ENCODE data around the gene GRK7. TPM values are rescaled to one million over a fixed set of nuclear protein-coding genes. Genes with fewer than 3 reads are reported as not detected.

The GRK7 gene
- total and polyA plus RNA-seq, 2 of the 13 experiments (the other 11 are each of a cell fraction or from before 2014, with no cell fraction given), result not detected

DNA sequence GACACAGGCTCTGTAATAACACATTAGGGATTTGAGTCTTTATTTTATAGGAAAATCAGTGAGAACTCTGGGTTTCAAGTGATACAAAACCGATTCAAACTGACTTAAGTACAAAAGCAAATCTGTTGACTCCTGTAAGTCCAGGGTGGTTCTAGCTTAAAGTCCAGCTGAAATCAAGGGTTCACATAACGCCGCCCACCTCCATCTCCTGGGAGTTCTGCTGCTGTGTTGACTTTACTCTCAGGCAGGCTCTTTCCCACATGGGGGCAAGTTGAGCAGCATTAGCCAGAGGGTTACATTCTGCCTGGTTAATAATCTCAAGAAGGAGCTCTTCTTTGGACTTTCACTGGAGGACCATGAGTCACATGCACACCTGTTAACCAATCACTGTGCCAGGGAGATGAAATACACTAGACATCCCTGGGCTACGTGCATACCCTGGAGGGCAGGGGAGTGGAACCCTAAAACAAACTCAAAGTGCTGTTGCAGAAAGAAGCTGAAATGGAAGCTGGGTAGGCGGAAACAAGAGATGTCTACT is 34.8 kb upstream of the GRK7 start (continued):
- TF ChIP-seq, protein P1, sequence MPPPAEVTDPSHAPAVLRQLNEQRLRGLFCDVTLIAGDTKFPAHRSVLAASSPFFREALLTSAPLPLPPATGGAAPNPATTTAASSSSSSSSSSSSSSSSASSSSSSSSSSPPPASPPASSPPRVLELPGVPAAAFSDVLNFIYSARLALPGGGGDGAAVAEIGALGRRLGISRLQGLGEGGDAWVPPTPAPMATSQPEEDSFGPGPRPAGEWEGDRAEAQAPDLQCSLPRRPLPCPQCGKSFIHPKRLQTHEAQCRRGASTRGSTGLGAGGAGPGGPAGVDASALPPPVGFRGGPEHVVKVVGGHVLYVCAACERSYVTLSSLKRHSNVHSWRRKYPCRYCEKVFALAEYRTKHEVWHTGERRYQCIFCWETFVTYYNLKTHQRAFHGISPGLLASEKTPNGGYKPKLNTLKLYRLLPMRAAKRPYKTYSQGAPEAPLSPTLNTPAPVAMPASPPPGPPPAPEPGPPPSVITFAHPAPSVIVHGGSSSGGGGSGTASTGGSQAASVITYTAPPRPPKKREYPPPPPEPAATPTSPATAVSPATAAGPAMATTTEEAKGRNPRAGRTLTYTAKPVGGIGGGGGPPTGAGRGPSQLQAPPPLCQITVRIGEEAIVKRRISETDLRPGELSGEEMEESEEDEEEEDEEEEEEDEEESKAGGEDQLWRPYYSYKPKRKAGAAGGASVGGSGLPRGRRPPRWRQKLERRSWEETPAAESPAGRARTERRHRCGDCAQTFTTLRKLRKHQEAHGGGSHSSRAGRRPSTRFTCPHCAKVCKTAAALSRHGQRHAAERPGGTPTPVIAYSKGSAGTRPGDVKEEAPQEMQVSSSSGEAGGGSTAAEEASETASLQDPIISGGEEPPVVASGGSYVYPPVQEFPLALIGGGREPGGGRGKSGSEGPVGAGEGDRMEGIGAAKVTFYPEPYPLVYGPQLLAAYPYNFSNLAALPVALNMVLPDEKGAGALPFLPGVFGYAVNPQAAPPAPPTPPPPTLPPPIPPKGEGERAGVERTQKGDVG (CRISPR knock-in tag; IDR thresholded peaks at IDR 0.05; ENCODE audit: borderline replicate concordance), result no peak
- TF ChIP-seq ZNF205 (CRISPR knock-in tag; IDR thresholded peaks at IDR 0.05), result peak; percentile 69; the same call in 1 of the 2 replicates
- no peak for TF ChIP-seq ZNF737 (CRISPR knock-in tag; IDR thresholded peaks at IDR 0.05; ENCODE audit: borderline replicate concordance)
- TF ChIP-seq PTBP1 (IDR thresholded peaks at IDR 0.05; ENCODE audit: low read depth, low read length, poor library complexity, severe bottlenecking), result no peak
- TF ChIP-seq, protein P2, sequence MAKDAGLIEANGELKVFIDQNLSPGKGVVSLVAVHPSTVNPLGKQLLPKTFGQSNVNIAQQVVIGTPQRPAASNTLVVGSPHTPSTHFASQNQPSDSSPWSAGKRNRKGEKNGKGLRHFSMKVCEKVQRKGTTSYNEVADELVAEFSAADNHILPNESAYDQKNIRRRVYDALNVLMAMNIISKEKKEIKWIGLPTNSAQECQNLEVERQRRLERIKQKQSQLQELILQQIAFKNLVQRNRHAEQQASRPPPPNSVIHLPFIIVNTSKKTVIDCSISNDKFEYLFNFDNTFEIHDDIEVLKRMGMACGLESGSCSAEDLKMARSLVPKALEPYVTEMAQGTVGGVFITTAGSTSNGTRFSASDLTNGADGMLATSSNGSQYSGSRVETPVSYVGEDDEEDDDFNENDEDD (CRISPR knock-in tag; IDR thresholded peaks at IDR 0.05; ENCODE audit: borderline replicate concordance), result peak; percentile 32; the same call in 1 of the 2 replicates
- no peak for TF ChIP-seq SP1 (IDR thresholded peaks at IDR 0.05)
- TF ChIP-seq SP1 (CRISPR knock-in tag; IDR thresholded peaks at IDR 0.05), result no peak
- TF ChIP-seq, protein P3, sequence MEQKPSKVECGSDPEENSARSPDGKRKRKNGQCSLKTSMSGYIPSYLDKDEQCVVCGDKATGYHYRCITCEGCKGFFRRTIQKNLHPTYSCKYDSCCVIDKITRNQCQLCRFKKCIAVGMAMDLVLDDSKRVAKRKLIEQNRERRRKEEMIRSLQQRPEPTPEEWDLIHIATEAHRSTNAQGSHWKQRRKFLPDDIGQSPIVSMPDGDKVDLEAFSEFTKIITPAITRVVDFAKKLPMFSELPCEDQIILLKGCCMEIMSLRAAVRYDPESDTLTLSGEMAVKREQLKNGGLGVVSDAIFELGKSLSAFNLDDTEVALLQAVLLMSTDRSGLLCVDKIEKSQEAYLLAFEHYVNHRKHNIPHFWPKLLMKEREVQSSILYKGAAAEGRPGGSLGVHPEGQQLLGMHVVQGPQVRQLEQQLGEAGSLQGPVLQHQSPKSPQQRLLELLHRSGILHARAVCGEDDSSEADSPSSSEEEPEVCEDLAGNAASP (CRISPR knock-in tag; IDR thresholded peaks at IDR 0.05; ENCODE audit: borderline replicate concordance), result no peak; the same call in 1 of the 2 replicates
- peak; percentile 57; the same call in 1 of the 2 replicates for TF ChIP-seq RAD51 (IDR thresholded peaks at IDR 0.05; ENCODE audit: borderline replicate concordance)
- TF ChIP-seq TARDBP (CRISPR knock-in tag; IDR thresholded peaks at IDR 0.05), result peak; percentile 65; the same call in 1 of the 2 replicates
- no peak for TF ChIP-seq ZNF883 (CRISPR knock-in tag; IDR thresholded peaks at IDR 0.05; ENCODE audit: not compliant biosample characterization)
- TF ChIP-seq NFATC3 (CRISPR knock-in tag; IDR thresholded peaks at IDR 0.05), result no peak
- no peak for TF ChIP-seq MAFG (CRISPR knock-in tag; IDR thresholded peaks at IDR 0.05)
- TF ChIP-seq ZNF232 (CRISPR knock-in tag; IDR thresholded peaks at IDR 0.05; ENCODE audit: borderline replicate concordance), result no peak
- 0 out of 2 replicates have a peak, but pooled peaks have one; percentile 47 for TF ChIP-seq ZNF564 (CRISPR knock-in tag; IDR thresholded peaks at IDR 0.05)
- no peak for TF ChIP-seq MEIS1 (CRISPR knock-in tag; IDR thresholded peaks at IDR 0.05; ENCODE audit: borderline replicate concordance)
